B cell (primary cell): ENCODE data around the gene PRKCQ. TPM values are rescaled to one million over a fixed set of nuclear protein-coding genes. Genes with fewer than 3 reads are reported as not detected.

Source experiments
- ATAC-seq: fragments of 200-7000 bp; cut with Tn5 transposase; one replicate; pipeline ENCODE4 v1.10.0; 2021; ENCODE audit warnings: low read depth, mild to moderate bottlenecking, moderate number of reproducible peaks, moderate library complexity
- CTCF ChIA-PET: fragments of 350-600 bp; sonication (Branson Sonifier 250); formaldehyde crosslinking; loops from one replicate; lab custom pipeline; 2021; ENCODE audit warnings: antibody characterized with exemption, inconsistent platforms; lab: Charles Lee
- POLR2A ChIA-PET: fragments of 350-600 bp; sonication (Branson Sonifier 250); formaldehyde crosslinking; loops from one replicate; lab custom pipeline; 2021; ENCODE audit warnings: antibody characterized with exemption; lab: Charles Lee
- DNase-seq: peaks from one replicate; pipeline ENCODE4 v3.0.0; 2013
- H2AFZ ChIP-seq: 2 replicates; pipeline ENCODE4 v1.6.1; 2012; ENCODE audit warnings: mild to moderate bottlenecking, low read depth, low read length; ENCODE audit not compliant: insufficient read depth, poor library complexity, severe bottlenecking
- H3K27ac ChIP-seq, 2 donors: 1 replicate in 1 of 2; 2 replicates in 1 of 2; pipeline ENCODE4 v1.5.1; 2012 to 2013; ENCODE audit warnings: low read length in 2 of 2, mild to moderate bottlenecking in 2 of 2, moderate library complexity in 1 of 2
- H3K27me3 ChIP-seq, 4 experiments: fragments of 200-600 bp in 1 of 4; sonication (generic) in 1 of 4; replicated peaks in 1 of 4; 1 replicate in 2 of 4; 2 replicates in 2 of 4; pipeline versions ENCODE4 v1.6.1 to v1.7.0; 2013 to 2016; ENCODE audit warnings: low read length in 3 of 4, mild to moderate bottlenecking in 2 of 4, mixed read lengths in 1 of 4, moderate library complexity in 1 of 4; ENCODE audit not compliant: insufficient read depth in 4 of 4, control insufficient read depth in 3 of 4; ENCODE audit errors: control extremely low read depth in 1 of 4
- H3K36me3 ChIP-seq, 2 experiments: replicated peaks in 1 of 2; 1 replicate in 1 of 2; 2 replicates in 1 of 2; pipeline versions ENCODE4 v1.6.1 to v1.7.1; 2013; ENCODE audit warnings: low read length in 1 of 2; ENCODE audit not compliant: insufficient read depth in 2 of 2, control insufficient read depth in 1 of 2; ENCODE audit errors: control extremely low read depth in 1 of 2, extremely low read depth in 1 of 2
- H3K4me1 ChIP-seq, 2 donors: fragments of 200-600 bp in 1 of 2; sonication (generic) in 1 of 2; 1 replicate in 1 of 2; 2 replicates in 1 of 2; pipeline versions ENCODE4 v1.5.1 to v1.6.1; 2013 to 2017; ENCODE audit warnings: low read length in 2 of 2; ENCODE audit not compliant: control insufficient read depth in 2 of 2, insufficient read depth in 2 of 2
- H3K4me2 ChIP-seq: replicated peaks from 2 replicates; pipeline ENCODE3; 2012; ENCODE audit warnings: mild to moderate bottlenecking, low read depth, low read length; ENCODE audit not compliant: poor library complexity, severe bottlenecking
- H3K4me3 ChIP-seq, 5 experiments: fragments of 200-600 bp in 1 of 5; sonication (generic) in 1 of 5; 1 replicate in 3 of 5; 2 replicates in 2 of 5; pipeline versions ENCODE4 v1.5.1 to v1.7.0; 2011 to 2016; ENCODE audit warnings: low read length in 4 of 5, mild to moderate bottlenecking in 4 of 5, low read depth in 2 of 5, control low read depth in 1 of 5, moderate library complexity in 1 of 5; ENCODE audit not compliant: insufficient read depth in 1 of 5; ENCODE audit errors: control extremely low read depth in 1 of 5, extremely low read depth in 1 of 5
- H3K79me2 ChIP-seq: fragments of 200-600 bp; sonication (generic); one replicate; pipeline ENCODE4 v1.6.0; 2016; ENCODE audit warnings: low read length; ENCODE audit not compliant: control insufficient read depth, insufficient read depth
- H3K9ac ChIP-seq: fragments of 200-600 bp; sonication (generic); 2 replicates; pipeline ENCODE4 v1.6.1; 2017; ENCODE audit warnings: mild to moderate bottlenecking, low read length, moderate library complexity
- H3K9me3 ChIP-seq, 3 donors: one replicate each; pipeline versions ENCODE4 v1.6.1 to v1.7.1; 2013; ENCODE audit warnings: low read length in 2 of 3; ENCODE audit not compliant: control insufficient read depth in 2 of 3, insufficient read depth in 1 of 3; ENCODE audit errors: control extremely low read depth in 1 of 3
- H4K20me1 ChIP-seq: 2 replicates; pipeline ENCODE4 v1.6.0; 2012; ENCODE audit warnings: mild to moderate bottlenecking, low read length; ENCODE audit not compliant: insufficient read depth, control insufficient read depth, poor library complexity, severe bottlenecking
- H3K27ac Mint-ChIP-seq: one replicate; pipeline ENCODE4 v1.8.0; 2021; ENCODE audit warnings: mixed read lengths
- H3K27me3 Mint-ChIP-seq: one replicate; pipeline ENCODE4 v1.8.0; 2021; ENCODE audit warnings: mixed read lengths
- H3K4me1 Mint-ChIP-seq: one replicate; pipeline ENCODE4 v1.8.0; 2021; ENCODE audit warnings: mixed read lengths
- H3K4me3 Mint-ChIP-seq: one replicate; pipeline ENCODE4 v1.8.0; 2021; ENCODE audit warnings: mixed read lengths
- H3K9me3 Mint-ChIP-seq: one replicate; pipeline ENCODE4 v1.8.0; 2022; ENCODE audit warnings: mixed read lengths; ENCODE audit not compliant: insufficient read depth
- CTCF ChIP-seq: fragments of 200-600 bp; IDR thresholded peaks from one replicate; pipeline ENCODE4 v1.8.0; 2022; ENCODE audit warnings: antibody characterized with exemption, mild to moderate bottlenecking
- EZH2 ChIP-seq: IDR thresholded peaks from 2 replicates; pipeline ENCODE4 v1.6.1; 2012; ENCODE audit warnings: borderline replicate concordance, low read depth, mild to moderate bottlenecking, moderate library complexity, low read length; ENCODE audit not compliant: insufficient read depth, poor library complexity, severe bottlenecking
- WGBS: methylation state at CpG from one replicate; pipeline ENCODE4 v1.1.5; 2013; ENCODE audit warnings: missing lambda C conversion rate; ENCODE audit not compliant: insufficient coverage; 5-methylcytosine and 5-hydroxymethylcytosine counted together
- intact Hi-C: fragments of 100-400 bp; cut with micrococcal nuclease; formaldehyde crosslinking; loops from one replicate; pipeline ENCODE4 v1.10.0; 2022
- polyA plus RNA-seq: library from polyadenylated mRNA; depleted of rRNA; stranded (reverse); fragments of >200 nt; gene quantifications from 2 replicates; pipeline ENCODE4 v1.2.3, GENCODE V29; 2012
- total RNA-seq, 2 donors: library from RNA; stranded (reverse); fragments of 120-200 nt in 1 of 2; gene quantifications; 1 replicate in 1 of 2; 2 replicates in 1 of 2; pipeline versions ENCODE4 v1.2.3 to v1.2.4, GENCODE V29; 2013 to 2022

PRKCQ gene
- total and polyA plus RNA-seq, 2 donors (not counting 1 experiment from before 2014, with no cell fraction given): 0.15 to 0.16 TPM

- H3K9ac ChIP-seq: no peak overlapping the region
Measured at GRCh38 chr10:6578251-6578771, 1.8 kb downstream of the PRKCQ start.

More at GRCh38 chr10:6578251-6578771, 1.8 kb downstream of the PRKCQ start:
- Histone ChIP-seq H3K36me3 (no peaks in the 10 kb centered on the region), H3K4me2 (no peak overlapping the region), H4K20me1 (no peaks in the 10 kb centered on the region), H3K4me1 (peaks cover 12 to 19% of the 10 kb centered on the region in 2 donors), H3K79me2 (no peaks in the 10 kb centered on the region), H3K27ac (no peak overlapping the region), H2AFZ (no peak overlapping the region), H3K4me3 (no peak overlapping the region), H3K27me3 (peaks cover 0 to 31% (median 23%) of the 10 kb centered on the region in 4 experiments), H3K9me3 (peaks cover 0 to 4% (median 0%) of the 10 kb centered on the region in 3 donors)
- peak overlapping the region; percentile 56 for H3K4me3 Mint-ChIP-seq
- H3K4me1 Mint-ChIP-seq: peaks cover 14% of the 10 kb centered on the region
- DNase-seq (no peak), ATAC-seq (no peak)
- intact Hi-C loops: no loop called here
- no peak overlapping the region for H3K27ac Mint-ChIP-seq
- TF ChIP-seq CTCF (no peak), EZH2 (no peak)
- no peaks in the 10 kb centered on the region for H3K9me3 Mint-ChIP-seq
- WGBS: 52% methylated on average over 7 of the region's 11 CpGs
- CTCF ChIA-PET: interaction anchor here (0.6 to 1.0 kb wide), 6 partner anchors 13 to 473 kb away, joined by 3 to 4 read pairs (median 3); no protein-coding TSS in a partner anchor
- POLR2A ChIA-PET: interaction anchor here (0.6 kb wide), 1 partner anchor 461 kb away, joined by 4 read pairs; no protein-coding TSS in a partner anchor
- peaks cover 58% of the 10 kb centered on the region for H3K27me3 Mint-ChIP-seq
